Measurements from ENCODE around the gene SNTG2.

Gene SNTG2

GRCh38 chr2:1004398-1004797, 53.7 kb downstream of the SNTG2 start:
- no peak for DNase-seq

- DNase-seq = no peak
These were observed 59.8 kb downstream of the SNTG2 start for GRCh38 chr2:1010415-1010930.

GRCh38 chr2:1011006-1011405, 60.4 kb downstream of the SNTG2 start:
- no peak for DNase-seq

- DNase-seq = no peak
These were observed 61.3 kb downstream of the SNTG2 start for GRCh38 chr2:1011985-1012384.

- no peak for DNase-seq
These were observed 64.2 kb downstream of the SNTG2 start for GRCh38 chr2:1014802-1015201.

- no peak for DNase-seq
These were observed 65.9 kb downstream of the SNTG2 start for GRCh38 chr2:1016500-1016899.

- DNase-seq = no peak
These were observed 67.2 kb downstream of the SNTG2 start for GRCh38 chr2:1017827-1018226.

GRCh38 chr2:1020206-1020605, 69.6 kb downstream of the SNTG2 start:
- no peak for DNase-seq

- no peak for DNase-seq
These were observed 71.5 kb downstream of the SNTG2 start for GRCh38 chr2:1022178-1022577.

- no peak for DNase-seq
These were observed 74.3 kb downstream of the SNTG2 start for GRCh38 chr2:1024981-1025380.

GRCh38 chr2:1026141-1026540, 75.5 kb downstream of the SNTG2 start:
- no peak for DNase-seq

- no peak for DNase-seq
These were observed 78.2 kb downstream of the SNTG2 start for GRCh38 chr2:1028831-1029230.

- DNase-seq = peak; percentile 40
These were observed 81.4 kb downstream of the SNTG2 start for GRCh38 chr2:1032030-1032429.

- no peak for DNase-seq
These were observed 82.4 kb downstream of the SNTG2 start for GRCh38 chr2:1033069-1033468.

- no peak for DNase-seq
These were observed 86.4 kb downstream of the SNTG2 start for GRCh38 chr2:1037066-1037465.

GRCh38 chr2:1039549-1039948, 88.9 kb downstream of the SNTG2 start:
- no peak for DNase-seq

GRCh38 chr2:1041012-1041805, 90.6 kb downstream of the SNTG2 start:
- DNase-seq = no peak

- no peak for DNase-seq
These were observed 94.5 kb downstream of the SNTG2 start for GRCh38 chr2:1045109-1045508.

GRCh38 chr2:1046067-1046466, 95.4 kb downstream of the SNTG2 start:
- no peak for DNase-seq

- DNase-seq = no peak
These were observed 96.8 kb downstream of the SNTG2 start for GRCh38 chr2:1047485-1047884.

- no peak for DNase-seq
These were observed 99.0 kb downstream of the SNTG2 start for GRCh38 chr2:1049691-1050090.

- DNase-seq = no peak
These were observed 100.4 kb downstream of the SNTG2 start for GRCh38 chr2:1051075-1051474.

- no peak for DNase-seq
These were observed 102.1 kb downstream of the SNTG2 start for GRCh38 chr2:1052771-1053191.

GRCh38 chr2:1053786-1054185, 103.1 kb downstream of the SNTG2 start:
- DNase-seq = no peak

- no peak for DNase-seq
These were observed 103.8 kb downstream of the SNTG2 start for GRCh38 chr2:1054399-1054798.

Data from activated CD4-positive, alpha-beta T cell treated with anti-CD3 and anti-CD28 coated beads for 48 hours (primary cell).